HG03095 (cell line): ENCODE measurements around the gene CTNNBL1.
"Not testable (repeated sequence)": the region's sequence is repeated elsewhere in the genome, so short reads cannot be mapped to it uniquely, and the experiment has no call there.

Source experiments
- ATAC-seq: cut with Tn5 transposase; IDR thresholded peaks from one replicate; pipeline ENCODE4 v1.9.1; 2021; ENCODE audit warnings: moderate library complexity; ENCODE audit not compliant: unreplicated experiment

CTNNBL1 gene

DNA sequence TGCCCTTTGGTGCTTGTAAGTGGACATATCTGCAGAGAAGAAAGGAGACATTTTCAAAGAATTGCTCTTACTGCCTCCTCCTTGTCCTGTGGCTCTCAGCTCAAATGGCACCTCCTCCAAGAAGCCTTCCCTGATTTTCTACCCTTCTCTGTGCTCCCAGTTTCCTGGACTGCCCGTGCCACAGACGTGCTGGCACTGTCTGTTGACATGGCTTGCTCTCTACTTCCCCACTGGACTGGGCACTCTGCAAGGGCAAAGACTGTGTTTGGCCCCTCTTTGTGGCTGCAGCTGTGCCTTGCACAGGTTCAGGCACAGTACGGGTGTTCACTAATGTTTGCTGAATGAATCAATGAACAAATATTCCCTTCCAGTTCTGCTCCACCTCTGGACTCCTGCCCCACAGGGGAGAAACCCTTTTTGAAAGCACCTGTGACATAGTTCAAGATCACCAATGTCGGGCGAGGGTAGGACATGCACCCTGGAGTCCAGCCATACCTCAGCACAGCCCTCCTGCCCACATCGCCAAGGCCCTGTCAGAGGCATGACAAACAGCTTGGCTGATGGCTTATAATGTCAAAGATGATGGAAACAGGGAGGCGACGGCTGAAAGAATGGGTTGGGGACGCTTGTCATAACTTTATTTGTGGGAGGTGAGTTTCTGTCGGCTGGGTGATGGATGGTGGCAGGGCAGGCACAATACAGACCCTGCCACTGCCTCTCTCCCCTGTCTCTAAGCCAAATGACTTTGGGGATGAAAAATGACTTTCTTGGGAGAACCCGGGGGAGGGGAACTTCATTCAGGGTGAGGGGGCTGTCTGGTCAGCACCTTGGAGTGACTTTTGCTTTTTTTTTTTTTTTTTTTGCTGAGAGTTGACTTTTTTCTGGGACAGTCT, 15.6 kb upstream of the CTNNBL1 start:
- no peak for ATAC-seq

DNA sequence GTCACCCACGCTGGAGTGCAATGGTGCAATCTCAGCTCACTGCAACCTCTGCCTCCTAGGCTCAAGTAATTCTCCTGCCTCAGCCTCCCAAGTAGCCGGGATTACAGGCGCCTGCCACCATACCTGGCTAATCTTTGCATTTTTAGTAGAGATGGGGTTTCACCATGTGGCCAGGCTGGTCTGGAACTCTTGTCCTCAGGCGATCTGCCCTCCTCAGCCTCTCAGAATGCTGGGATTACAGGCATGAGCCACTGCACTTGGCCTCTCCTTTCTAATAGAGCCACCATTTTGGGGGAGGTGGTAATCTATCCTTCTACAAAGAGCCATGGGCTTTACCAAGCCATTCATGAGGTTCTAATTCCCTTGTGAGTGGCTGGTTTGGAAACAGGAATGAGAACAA, 14.1 kb upstream of the CTNNBL1 start:
- not testable (repeated sequence) for ATAC-seq

DNA sequence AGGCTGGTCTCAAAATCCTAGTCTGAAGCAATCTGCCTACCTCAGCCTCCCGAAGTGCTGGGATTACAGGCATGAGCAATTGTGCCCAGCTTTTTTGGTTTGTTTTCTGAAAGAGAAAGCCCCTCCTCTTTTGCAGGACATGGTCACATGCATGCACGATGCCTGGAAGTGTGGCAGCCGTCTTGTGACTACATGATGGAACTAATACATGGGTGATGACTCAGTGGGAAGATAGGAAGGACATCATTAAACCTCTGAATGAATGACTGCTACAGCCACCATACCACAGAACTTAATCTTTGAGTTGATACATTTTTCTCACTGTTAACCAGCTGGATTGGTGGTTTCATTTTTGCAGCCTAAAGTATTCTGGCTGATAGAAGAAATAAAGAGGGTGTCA, 13.4 kb upstream of the CTNNBL1 start:
- no peak for ATAC-seq

DNA sequence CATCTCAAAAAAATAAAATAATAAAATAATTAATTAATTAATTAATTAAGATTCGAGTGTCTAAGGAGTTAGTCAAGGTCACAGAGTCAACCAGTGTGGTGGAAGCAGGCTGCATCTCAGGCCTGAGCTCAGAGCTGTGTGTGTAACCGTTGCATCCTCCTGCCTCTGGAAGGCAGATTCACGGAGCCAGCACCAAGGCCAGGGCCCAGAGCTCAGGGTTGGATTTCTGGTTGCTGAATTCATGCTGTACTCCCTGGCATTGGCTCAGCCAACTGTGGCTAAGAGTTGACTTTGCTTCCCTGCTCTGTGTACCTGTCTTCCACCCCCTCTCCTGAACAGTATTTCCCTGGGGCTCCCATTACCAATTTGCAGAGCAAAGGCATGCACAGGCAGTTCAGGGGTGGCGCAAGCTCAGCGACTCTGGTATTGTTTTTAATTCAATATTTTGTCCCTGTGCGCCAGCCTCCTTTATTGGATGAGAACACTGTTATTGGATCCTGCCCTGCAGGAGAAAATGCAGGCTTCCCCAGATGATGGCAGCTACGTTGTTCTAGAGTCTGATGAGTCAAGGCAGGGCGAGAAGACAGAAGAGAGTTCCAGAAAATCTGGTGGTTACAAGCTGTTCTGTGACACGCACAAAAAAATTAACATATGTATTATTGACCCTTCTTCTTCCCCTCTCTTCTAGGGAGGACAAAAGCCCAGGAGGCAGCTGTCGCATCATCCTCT, 12.3 kb upstream of the CTNNBL1 start:
- ATAC-seq, result no peak

DNA sequence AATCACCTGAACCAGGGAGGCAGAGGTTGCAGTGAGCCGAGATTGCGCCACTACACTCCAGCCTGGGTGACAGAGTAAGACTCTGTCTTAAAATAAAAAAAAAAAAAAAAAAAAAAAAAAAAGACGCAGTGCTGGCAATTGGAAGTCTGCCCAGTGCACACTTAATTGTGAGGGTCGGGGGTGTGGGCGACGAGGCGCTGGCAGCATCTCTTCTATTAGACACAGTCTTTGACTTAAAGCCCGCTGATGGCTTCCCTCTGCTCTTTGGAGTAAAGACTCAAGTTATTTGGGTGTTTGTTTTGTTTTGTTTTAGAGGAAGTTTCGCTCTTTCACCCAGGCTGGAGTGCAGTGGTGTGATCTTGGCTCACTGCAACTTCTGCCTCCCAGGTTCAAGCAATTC, 10.7 kb upstream of the CTNNBL1 start:
- ATAC-seq, result not testable (repeated sequence)

DNA sequence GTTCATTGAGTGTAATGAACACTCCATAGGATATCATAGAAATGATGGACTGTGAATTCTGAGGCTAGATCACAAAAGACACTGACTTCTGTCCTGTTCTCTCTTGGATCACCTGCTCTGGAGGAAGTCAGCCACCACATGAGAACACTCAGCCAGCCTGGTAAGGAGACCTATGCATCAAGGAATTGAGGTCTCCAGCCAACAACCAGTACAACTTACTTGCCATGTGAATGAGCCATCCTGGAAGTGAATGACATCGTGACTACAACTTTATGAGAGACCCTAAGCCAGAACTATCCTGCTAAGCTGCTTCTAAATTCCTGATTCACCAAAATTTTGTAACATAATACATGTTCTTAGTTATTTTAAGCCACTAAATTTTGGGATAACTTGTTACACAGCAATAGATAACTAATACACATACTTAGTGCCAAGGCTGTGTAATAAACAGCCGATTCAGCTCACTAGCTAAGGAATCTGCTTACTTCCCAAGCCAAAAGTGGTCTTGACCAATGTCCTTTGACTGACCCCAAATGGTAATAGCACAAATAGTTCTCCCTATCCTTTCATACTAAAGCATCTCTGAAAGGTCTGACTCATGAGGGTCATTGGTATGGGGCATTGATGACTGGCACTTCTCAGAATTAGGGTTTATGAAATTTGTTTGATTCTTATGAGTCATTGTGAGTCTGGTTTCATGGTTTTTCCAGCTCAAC, 6.9 kb upstream of the CTNNBL1 start:
- ATAC-seq, result no peak

DNA sequence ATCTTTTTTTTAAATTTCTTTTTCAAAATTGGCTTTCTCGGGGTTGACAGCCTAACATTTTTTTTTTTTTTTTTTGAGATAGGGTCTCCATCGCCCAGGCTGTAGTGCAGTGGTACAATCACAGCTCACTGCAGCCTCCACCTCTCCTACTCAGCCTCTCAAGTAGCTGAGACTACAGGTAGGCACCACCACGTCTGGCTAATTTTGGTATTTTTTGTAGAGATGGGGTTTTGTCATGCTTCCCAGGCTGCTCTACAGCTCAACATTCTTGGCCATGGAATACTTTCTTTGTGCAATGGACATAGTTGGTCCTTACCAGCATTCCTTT, 6.4 kb upstream of the CTNNBL1 start:
- ATAC-seq, result no peak

DNA sequence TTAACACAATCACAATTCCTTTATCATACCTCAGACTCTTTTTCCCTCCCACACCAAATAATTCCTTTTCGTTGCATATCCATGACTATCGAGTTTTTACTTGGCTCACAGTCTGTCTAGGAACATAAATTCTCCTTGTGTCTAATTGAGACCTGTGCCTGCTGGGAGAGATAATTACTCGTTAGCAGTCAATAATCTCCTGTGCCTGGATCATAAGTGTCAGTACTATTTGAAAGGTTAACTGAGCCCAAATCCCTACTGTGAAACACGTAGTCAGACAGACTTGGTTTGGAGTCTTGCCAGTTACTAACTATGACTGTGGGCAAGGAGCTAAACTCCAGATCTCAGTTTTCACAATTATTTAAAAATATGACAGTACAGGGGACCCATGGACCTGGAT, 5.7 kb upstream of the CTNNBL1 start:
- no peak for ATAC-seq

DNA sequence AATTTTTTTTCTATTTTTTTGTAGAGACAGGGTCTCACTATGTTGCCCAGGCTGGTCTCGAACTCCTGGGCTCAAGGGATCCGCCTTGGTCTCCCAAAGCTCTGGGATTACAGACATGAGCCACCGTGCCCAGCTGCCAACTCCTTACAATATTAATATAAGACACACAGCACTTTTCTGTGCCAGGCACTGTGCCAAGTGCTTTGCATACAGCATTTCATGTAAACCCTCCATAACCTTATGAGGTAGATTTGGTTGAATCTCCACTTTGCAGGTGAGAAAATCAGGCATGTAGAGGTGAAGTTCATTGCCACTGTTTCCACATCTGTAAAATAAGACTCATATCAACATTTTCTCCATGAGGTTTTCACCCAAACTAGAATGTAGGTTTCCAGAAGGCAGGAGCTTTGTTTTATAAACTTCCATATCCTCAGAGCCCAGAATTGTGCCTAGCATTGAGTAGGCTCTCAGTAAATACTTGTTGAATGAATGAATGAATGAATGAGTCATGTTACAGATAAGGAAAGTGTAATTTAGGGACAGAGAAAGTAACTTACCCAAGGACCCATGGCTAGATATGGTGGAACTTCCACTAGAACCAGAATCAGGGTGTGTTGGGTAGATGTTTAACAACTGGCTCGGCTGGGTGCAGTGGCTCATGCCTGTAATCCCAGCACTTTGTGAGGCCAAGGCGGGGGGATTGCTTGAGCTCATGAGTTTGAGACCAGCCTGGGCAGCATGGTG, 3.0 kb upstream of the CTNNBL1 start:
- ATAC-seq, result no peak

DNA sequence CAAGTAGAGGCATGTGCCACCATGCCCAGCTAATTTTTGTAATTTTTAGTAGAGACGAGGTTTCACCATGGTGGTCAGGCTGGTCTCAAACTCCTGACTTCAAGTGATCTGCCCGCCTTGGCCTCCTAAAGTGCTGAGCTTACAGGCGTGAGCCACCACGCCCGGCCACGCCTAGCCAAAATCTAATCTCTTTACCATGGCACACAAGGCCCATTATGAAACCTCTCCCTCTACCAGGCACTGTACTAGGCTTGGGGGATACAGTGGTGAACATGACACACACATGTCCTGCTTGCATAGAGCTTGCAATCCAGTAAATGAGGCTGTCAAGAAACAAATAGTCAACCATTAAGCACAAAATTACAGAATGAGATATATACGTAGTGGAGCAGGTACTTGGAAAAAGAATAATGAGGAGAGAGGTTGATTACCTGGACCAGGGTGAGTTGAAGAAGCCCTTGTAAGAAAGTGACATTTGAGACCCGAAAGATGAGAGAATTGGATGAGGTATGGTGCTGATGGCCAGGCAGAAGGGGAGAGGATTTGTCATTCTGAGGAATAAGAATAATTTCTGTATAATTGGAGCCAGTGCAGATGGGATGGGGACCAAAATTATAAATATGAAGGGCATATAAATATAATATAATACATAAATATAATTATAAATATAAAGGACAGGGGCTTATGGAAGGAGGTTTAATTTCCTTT, 1.2 kb upstream of the CTNNBL1 start:
- no peak for ATAC-seq

DNA sequence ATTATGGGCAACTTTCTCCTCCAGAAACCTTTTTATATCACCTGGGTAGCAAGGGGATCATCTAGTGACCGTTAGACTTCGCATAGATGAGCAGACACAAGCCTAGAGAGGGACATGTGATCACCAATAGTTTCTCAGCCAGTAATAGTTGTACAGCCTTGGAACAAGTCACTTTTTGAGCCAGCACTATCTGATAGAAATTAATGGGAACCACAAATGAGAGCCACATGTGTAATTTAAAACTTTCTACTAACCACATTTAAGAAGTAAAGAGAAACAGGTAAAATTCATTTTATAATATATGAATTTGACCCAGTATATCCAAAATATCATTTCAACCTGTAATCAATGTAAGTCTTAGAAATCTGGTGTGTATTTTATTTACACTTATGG, 592 bp upstream of the CTNNBL1 start:
- ATAC-seq, result no peak

DNA sequence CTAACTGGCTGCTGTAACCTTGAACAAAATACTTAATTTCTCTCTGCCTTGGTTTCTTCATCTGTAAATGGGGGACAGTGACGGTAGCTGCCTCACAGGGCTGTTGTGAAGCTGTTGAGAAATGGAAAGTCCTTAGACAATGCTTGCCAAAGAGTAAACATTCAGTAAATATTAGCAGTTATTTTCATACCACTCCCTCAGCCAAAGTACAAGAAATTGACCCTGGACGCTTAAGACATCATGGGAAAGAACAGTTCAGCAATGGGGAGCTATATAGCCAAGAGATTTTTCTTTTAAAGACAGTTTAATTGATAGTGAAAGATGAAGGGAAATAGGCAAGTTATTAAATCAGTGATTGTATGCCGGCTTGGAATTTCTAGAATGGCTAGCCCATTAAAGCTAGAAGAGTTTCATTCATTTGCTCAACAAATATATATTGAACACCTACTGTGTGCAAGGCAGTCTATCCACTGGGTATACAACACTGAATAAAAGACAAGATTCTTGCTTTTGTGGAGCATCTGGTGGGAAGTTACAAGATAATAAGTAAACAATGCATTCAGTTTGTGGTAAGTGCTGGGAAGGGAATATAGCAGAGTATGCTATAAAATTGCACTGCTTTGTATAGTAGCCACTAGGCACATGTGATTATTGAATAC, 2.0 kb downstream of the CTNNBL1 start:
- ATAC-seq, result no peak

DNA sequence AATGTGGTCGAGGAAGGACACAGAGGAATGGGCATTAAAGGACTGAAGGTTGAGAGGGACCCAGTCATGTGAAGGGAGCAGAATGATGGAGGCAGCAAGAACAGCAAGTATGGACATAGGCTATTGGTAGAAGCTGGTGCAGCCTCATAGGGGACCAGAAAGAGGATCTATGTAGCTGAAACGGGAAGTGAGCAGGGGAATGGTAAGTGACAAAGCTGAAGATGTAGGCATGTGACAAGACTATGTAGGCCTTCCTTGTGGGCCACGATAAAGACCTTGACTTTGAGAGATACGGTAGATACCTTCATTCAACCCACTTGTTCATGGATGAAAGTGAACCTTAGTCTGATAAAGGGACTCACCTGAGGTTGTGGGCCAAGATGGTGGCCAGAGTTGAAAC, 3.5 kb downstream of the CTNNBL1 start:
- peak; percentile 58 for ATAC-seq

DNA sequence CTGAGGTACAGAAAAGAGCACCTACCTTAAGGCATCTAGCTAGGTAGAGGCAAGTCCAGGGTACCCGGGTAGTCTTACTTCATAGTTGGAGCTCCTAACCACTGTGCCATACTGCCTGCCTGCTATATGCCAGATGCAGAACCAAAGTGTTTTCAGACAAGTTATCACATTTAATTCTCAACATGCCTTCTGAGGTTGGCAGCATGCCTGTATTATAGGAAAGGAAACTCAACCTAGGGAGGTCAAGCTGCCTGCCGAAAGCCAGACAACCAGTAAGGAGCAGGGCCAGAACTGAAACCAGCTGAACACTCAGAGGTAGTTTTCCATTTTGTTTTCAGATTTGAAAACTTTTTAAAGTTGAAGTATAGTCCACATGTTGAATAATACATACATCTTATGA, 5.4 kb downstream of the CTNNBL1 start:
- ATAC-seq, result no peak

DNA sequence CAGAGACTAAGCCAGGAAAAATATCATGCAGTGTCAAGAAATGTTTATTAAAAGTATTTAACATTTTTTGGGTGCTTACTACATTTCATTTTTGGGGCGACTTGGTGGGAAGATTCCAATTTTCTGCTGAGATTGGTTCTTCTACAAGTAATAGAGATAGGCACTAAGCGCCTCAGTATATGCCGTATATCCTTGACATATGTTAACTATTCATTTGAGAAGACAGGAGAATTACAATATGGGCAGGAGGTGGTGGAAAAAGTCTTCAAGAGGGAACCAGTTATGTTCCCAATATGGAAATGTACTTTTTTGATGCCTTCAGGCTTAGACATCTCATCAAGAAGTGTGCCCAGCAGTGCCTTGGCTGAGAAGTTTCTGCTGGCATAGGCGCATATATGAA, 6.5 kb downstream of the CTNNBL1 start:
- ATAC-seq, result no peak

DNA sequence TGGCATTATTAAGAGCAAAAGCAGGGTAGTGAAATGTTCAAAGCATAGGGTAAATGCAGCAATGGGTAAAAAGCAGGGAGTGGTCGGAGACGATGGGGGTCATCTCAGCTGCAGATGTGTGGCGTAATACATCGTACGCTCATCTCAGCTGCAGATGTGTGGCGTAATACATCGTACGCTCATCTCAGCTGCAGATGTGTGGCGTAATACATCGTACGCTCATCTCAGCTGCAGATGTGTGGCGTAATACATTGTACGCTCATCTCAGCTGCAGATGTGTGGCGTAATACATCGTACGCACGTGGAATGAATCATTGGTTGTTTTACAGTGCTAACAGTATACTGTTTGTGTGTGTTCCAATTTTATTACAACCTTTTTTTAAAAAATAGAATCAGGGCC, 7.8 kb downstream of the CTNNBL1 start:
- ATAC-seq, result not testable (repeated sequence)

DNA sequence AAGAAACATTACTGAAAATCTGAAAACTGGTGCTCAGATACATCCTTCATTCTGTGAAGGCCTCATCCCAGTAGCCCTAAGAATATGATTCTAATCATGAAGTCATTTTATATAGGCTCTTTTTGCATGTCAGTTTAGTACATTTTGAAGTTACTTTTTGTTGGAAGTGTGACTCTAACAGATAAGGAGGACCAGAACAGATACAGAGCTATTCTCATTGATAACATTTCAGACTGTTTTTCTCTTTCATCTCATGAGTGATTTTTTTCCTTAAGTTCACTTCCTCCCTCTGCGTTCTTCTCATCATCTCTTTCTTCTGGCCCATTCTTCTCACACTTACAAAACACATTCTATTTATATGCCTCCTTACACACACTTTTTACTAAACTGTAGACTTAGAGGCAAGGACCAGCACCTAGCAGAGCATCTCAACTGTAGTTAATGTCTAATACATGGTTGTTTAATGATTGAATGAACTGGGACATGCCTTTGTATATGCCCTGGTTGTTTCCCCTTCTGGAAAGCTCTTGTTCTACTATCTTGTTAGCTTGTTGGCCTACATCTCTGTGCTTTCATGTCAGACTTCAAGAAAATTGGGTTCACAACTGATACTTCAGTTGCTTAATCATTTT, 8.7 kb downstream of the CTNNBL1 start:
- ATAC-seq, result no peak

DNA sequence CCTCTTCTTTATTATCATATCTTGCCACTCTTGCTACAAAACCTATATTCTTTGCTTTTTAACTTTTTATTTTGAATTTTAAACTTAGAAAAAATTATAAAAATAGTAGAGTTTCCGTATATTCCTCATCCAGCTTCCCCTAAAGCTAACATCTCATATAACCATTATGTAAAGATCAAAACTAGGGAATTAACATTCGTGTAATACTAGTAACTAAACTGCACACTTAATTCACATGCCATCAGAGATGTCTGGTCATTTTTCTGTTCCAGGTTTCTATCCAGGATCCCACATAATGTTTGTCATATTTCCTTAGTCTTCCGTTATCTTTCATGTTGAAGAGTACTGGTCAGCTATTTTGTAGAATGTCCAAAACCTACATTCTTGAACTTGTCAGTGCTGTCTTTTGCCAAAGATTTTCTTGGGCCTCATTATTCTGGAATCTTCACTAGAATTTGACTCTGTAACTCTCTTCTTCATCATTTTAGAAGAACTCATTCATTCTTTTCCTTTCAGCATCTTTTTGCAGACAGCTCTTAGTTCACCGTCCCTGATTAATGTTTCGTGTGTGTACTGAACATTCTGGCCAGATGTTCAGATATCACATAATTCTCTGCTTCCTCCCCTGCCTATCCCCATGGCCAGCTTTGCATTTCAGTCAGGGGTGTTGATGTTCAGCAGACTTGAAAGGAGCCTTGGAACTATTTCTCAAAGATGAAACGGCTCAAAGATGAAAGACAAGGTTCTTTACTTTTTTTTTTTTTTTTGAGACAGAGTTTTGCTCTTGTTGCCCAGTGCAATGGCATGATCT, 9.4 kb downstream of the CTNNBL1 start:
- no peak for ATAC-seq

DNA sequence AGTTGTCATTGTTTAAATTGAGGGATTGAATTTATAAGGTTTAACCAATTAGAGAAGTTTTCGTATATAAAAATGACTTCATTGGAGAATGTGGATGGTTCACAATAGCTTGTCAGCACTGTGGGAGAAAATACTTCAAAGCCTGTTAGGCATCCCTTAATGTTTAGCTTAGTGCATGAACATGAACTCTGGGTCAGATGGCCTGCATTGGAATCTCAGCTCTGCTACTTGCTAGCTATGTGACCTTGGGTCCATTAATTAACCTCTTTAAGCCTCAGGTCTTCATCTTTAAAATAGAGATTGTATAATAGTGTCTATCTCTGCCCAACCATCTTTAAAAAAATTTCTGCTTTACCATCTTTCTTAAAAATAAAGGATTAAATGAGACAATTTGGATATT, 11.1 kb downstream of the CTNNBL1 start:
- ATAC-seq, result no peak
